Mesenchymal stem cell (in vitro differentiated cells and primary cell): Measurements from ENCODE around the gene ARHGEF7.

Experiments
- DNase-seq: peaks from one replicate; pipeline ENCODE4 v3.0.0-alpha.2; 2013
- H2AFZ ChIP-seq: one replicate; pipeline ENCODE4 v1.6.1; 2013; ENCODE audit warnings: low read depth, mild to moderate bottlenecking, control low read depth, inconsistent platforms, low read length, moderate library complexity
- H2AK5ac ChIP-seq: 2 replicates; pipeline ENCODE4 v1.6.1; 2013; ENCODE audit warnings: low read length, moderate library complexity, mild to moderate bottlenecking, inconsistent platforms; ENCODE audit not compliant: severe bottlenecking
- H2BK120ac ChIP-seq: one replicate; pipeline ENCODE4 v1.6.1; 2013; ENCODE audit warnings: low read depth, mild to moderate bottlenecking, inconsistent platforms, low read length, moderate library complexity
- H2BK12ac ChIP-seq, 2 experiments: one replicate each; pipeline ENCODE4 v1.6.1; 2013; ENCODE audit warnings: inconsistent platforms in 2 of 2, low read length in 2 of 2, mild to moderate bottlenecking in 2 of 2, moderate library complexity in 2 of 2, control low read depth in 1 of 2
- H2BK15ac ChIP-seq: one replicate; pipeline ENCODE4 v1.6.1; 2013; ENCODE audit warnings: mild to moderate bottlenecking, low read depth, inconsistent platforms; ENCODE audit not compliant: poor library complexity, severe bottlenecking
- H2BK5ac ChIP-seq: 2 replicates; pipeline ENCODE4 v1.6.1; 2013; ENCODE audit warnings: low read depth, mild to moderate bottlenecking, low read length, control low read depth, inconsistent platforms; ENCODE audit not compliant: poor library complexity, severe bottlenecking
- H3K14ac ChIP-seq, 2 experiments: one replicate each; pipeline ENCODE4 v1.6.1; 2013; ENCODE audit warnings: inconsistent platforms in 2 of 2, low read length in 2 of 2, control low read depth in 1 of 2, mild to moderate bottlenecking in 1 of 2, moderate library complexity in 1 of 2
- H3K18ac ChIP-seq, 2 experiments: one replicate each; pipeline ENCODE4 v1.6.1; 2013; ENCODE audit warnings: inconsistent platforms in 2 of 2, low read length in 2 of 2, control low read depth in 1 of 2, low read depth in 1 of 2, mild to moderate bottlenecking in 1 of 2
- H3K23ac ChIP-seq, 2 experiments: one replicate each; pipeline ENCODE4 v1.6.1; 2013; ENCODE audit warnings: inconsistent platforms in 2 of 2, low read length in 2 of 2, mild to moderate bottlenecking in 2 of 2, moderate library complexity in 2 of 2, control low read depth in 1 of 2
- H3K27ac ChIP-seq: 2 replicates; pipeline ENCODE4 v1.5.1; 2013; ENCODE audit warnings: mild to moderate bottlenecking, moderate library complexity, low read length, control low read depth, inconsistent platforms; ENCODE audit not compliant: poor library complexity, severe bottlenecking
- H3K27me3 ChIP-seq, 2 experiments: 2 replicates each; pipeline versions ENCODE4 v1.6.1 to v1.7.0; 2013; ENCODE audit warnings: low read length in 2 of 2, mild to moderate bottlenecking in 2 of 2, moderate library complexity in 2 of 2, control low read depth in 1 of 2, inconsistent platforms in 1 of 2; ENCODE audit not compliant: control insufficient read depth in 1 of 2, insufficient read depth in 1 of 2
- H3K36me3 ChIP-seq, 2 experiments: 2 replicates each; pipeline versions ENCODE4 v1.6.1 to v1.7.0; 2013; ENCODE audit warnings: low read length in 2 of 2, control low read depth in 1 of 2, inconsistent platforms in 1 of 2, low read depth in 1 of 2, mild to moderate bottlenecking in 1 of 2; ENCODE audit not compliant: insufficient read depth in 2 of 2, control insufficient read depth in 1 of 2
- H3K4ac ChIP-seq, 2 experiments: one replicate each; pipeline ENCODE4 v1.6.1; 2013; ENCODE audit warnings: inconsistent platforms in 2 of 2, low read length in 2 of 2, mild to moderate bottlenecking in 2 of 2, moderate library complexity in 2 of 2, control low read depth in 1 of 2, low read depth in 1 of 2
- H3K4me1 ChIP-seq: 2 replicates; pipeline ENCODE4 v1.6.1; 2013; ENCODE audit warnings: low read depth, low read length, control low read depth; ENCODE audit not compliant: control insufficient read depth, insufficient read depth
- H3K4me2 ChIP-seq: 2 replicates; pipeline ENCODE4 v1.6.1; 2013; ENCODE audit warnings: low read length, mild to moderate bottlenecking, inconsistent platforms; ENCODE audit not compliant: poor library complexity, severe bottlenecking
- H3K4me3 ChIP-seq, 2 experiments: 2 replicates each; pipeline versions ENCODE4 v1.5.1 to v1.7.0; 2013; ENCODE audit warnings: low read length in 2 of 2, mild to moderate bottlenecking in 2 of 2, control low read depth in 1 of 2, low read depth in 1 of 2; ENCODE audit not compliant: insufficient read depth in 1 of 2
- H3K79me1 ChIP-seq: replicated peaks from 2 replicates; pipeline ENCODE4 v1.6.1; 2013; ENCODE audit warnings: mild to moderate bottlenecking, control low read depth, low read length, inconsistent platforms; ENCODE audit not compliant: poor library complexity, severe bottlenecking
- H3K9ac ChIP-seq: 2 replicates; pipeline ENCODE4 v1.7.0; 2013; ENCODE audit warnings: mild to moderate bottlenecking, low read length, moderate library complexity
- H3K9me3 ChIP-seq: 2 replicates; pipeline ENCODE4 v1.7.0; 2013; ENCODE audit warnings: mild to moderate bottlenecking, low read length; ENCODE audit not compliant: control insufficient read depth
- H4K8ac ChIP-seq: one replicate; pipeline ENCODE4 v1.6.1; 2013; ENCODE audit warnings: inconsistent platforms, mild to moderate bottlenecking, low read length, moderate library complexity
- H4K91ac ChIP-seq: one replicate; pipeline ENCODE4 v1.6.1; 2013; ENCODE audit warnings: mild to moderate bottlenecking, low read length, inconsistent platforms
- WGBS: methylation state at CpG from one replicate; pipeline ENCODE4 v1.1.7; 2013; ENCODE audit warnings: mixed read lengths; 5-methylcytosine and 5-hydroxymethylcytosine counted together

The ARHGEF7 gene

GRCh38 chr13:111286749-111287148, 171.6 kb downstream of the ARHGEF7 start:
- no peak overlapping the region for H4K8ac ChIP-seq
- H2BK15ac ChIP-seq = no peak overlapping the region
- no peak overlapping the region for H4K91ac ChIP-seq
- WGBS = 98% methylated on average over 7 of the region's 7 CpGs
- H3K27me3 ChIP-seq = no peaks in the 10 kb centered on the region
- no peak overlapping the region for H3K4ac ChIP-seq
- DNase-seq = no peak
- no peak overlapping the region for H2BK120ac ChIP-seq
- no peak overlapping the region for H2AFZ ChIP-seq
- no peak overlapping the region for H3K4me2 ChIP-seq
- H2AK5ac ChIP-seq = no peak overlapping the region
- H3K4me3 ChIP-seq = no peak overlapping the region
- no peak overlapping the region for H2BK12ac ChIP-seq
- H3K23ac ChIP-seq = no peak overlapping the region
- H3K4me1 ChIP-seq = peaks cover 6% of the 10 kb centered on the region
- no peak overlapping the region for H3K27ac ChIP-seq
- peaks cover 60 to 95% of the 10 kb centered on the region in 2 experiments for H3K36me3 ChIP-seq
- H2BK5ac ChIP-seq = no peak overlapping the region
- H3K18ac ChIP-seq = no peak overlapping the region
- no peak overlapping the region for H3K9ac ChIP-seq
- H3K14ac ChIP-seq = no peak overlapping the region
- H3K9me3 ChIP-seq = no peaks in the 10 kb centered on the region
- peaks cover 54% of the 10 kb centered on the region for H3K79me1 ChIP-seq

- DNase-seq = no peak
- peaks cover 64 to 96% of the 10 kb centered on the region in 2 experiments for H3K36me3 ChIP-seq
- H2BK120ac ChIP-seq = no peak overlapping the region
- H3K4me3 ChIP-seq = no peak overlapping the region
- H3K27ac ChIP-seq = no peak overlapping the region
- no peak overlapping the region for H2AFZ ChIP-seq
- H3K4ac ChIP-seq = no peak overlapping the region
- H3K9me3 ChIP-seq = no peaks in the 10 kb centered on the region
- H4K8ac ChIP-seq = no peak overlapping the region
- no peaks in the 10 kb centered on the region for H3K27me3 ChIP-seq
- no peak overlapping the region for H3K23ac ChIP-seq
- no peak overlapping the region for H3K4me2 ChIP-seq
- H2BK15ac ChIP-seq = no peak overlapping the region
- no peak overlapping the region for H3K14ac ChIP-seq
- H3K4me1 ChIP-seq = peaks cover 4% of the 10 kb centered on the region
- no peak overlapping the region for H2BK12ac ChIP-seq
- no peak overlapping the region for H4K91ac ChIP-seq
- H3K18ac ChIP-seq = no peak overlapping the region
- no peak overlapping the region for H2BK5ac ChIP-seq
- 100% methylated on average over 8 of the region's 8 CpGs for WGBS
- H2AK5ac ChIP-seq = no peak overlapping the region
- peaks cover 57% of the 10 kb centered on the region for H3K79me1 ChIP-seq
- no peak overlapping the region for H3K9ac ChIP-seq
Observed at GRCh38 chr13:111287201-111287600, 172.1 kb downstream of the ARHGEF7 start.

- no peak overlapping the region for H3K27ac ChIP-seq
- DNase-seq = no peak
- H2AFZ ChIP-seq = no peak overlapping the region
- H2BK15ac ChIP-seq = no peak overlapping the region
- H4K8ac ChIP-seq = no peak overlapping the region
- H2BK120ac ChIP-seq = no peak overlapping the region
- no peaks in the 10 kb centered on the region for H3K27me3 ChIP-seq
- no peak overlapping the region for H2BK5ac ChIP-seq
- peaks cover 54% of the 10 kb centered on the region for H3K79me1 ChIP-seq
- no peak overlapping the region for H3K23ac ChIP-seq
- no peak overlapping the region for H3K4ac ChIP-seq
- H3K4me2 ChIP-seq = no peak overlapping the region
- H3K9ac ChIP-seq = no peak overlapping the region
- no peak overlapping the region for H4K91ac ChIP-seq
- H2AK5ac ChIP-seq = no peak overlapping the region
- 97% methylated on average over 7 of the region's 7 CpGs for WGBS
- no peak overlapping the region for H3K14ac ChIP-seq
- peaks cover 64 to 98% of the 10 kb centered on the region in 2 experiments for H3K36me3 ChIP-seq
- H3K9me3 ChIP-seq = no peaks in the 10 kb centered on the region
- peaks cover 3% of the 10 kb centered on the region for H3K4me1 ChIP-seq
- no peak overlapping the region for H2BK12ac ChIP-seq
- no peak overlapping the region for H3K18ac ChIP-seq
- no peak overlapping the region for H3K4me3 ChIP-seq
Observed at GRCh38 chr13:111288276-111288675, 173.2 kb downstream of the ARHGEF7 start.

GRCh38 chr13:111289251-111289650, 174.1 kb downstream of the ARHGEF7 start:
- H3K9ac ChIP-seq = no peak overlapping the region
- H3K14ac ChIP-seq = no peak overlapping the region
- no peak overlapping the region for H3K27ac ChIP-seq
- H4K8ac ChIP-seq = no peak overlapping the region
- H3K36me3 ChIP-seq = peaks cover 65 to 98% of the 10 kb centered on the region in 2 experiments
- no peaks in the 10 kb centered on the region for H3K27me3 ChIP-seq
- no peak overlapping the region for H2AK5ac ChIP-seq
- no peak overlapping the region for H3K4me2 ChIP-seq
- DNase-seq = no peak
- peaks cover 53% of the 10 kb centered on the region for H3K79me1 ChIP-seq
- H2BK5ac ChIP-seq = no peak overlapping the region
- no peak overlapping the region for H2AFZ ChIP-seq
- no peak overlapping the region for H3K4me3 ChIP-seq
- H2BK120ac ChIP-seq = no peak overlapping the region
- H2BK12ac ChIP-seq = no peak overlapping the region
- no peaks in the 10 kb centered on the region for H3K9me3 ChIP-seq
- no peak overlapping the region for H4K91ac ChIP-seq
- no peak overlapping the region for H3K18ac ChIP-seq
- no peak overlapping the region for H3K23ac ChIP-seq
- no peak overlapping the region for H3K4ac ChIP-seq
- 97% methylated on average over 11 of the region's 11 CpGs for WGBS
- no peak overlapping the region for H2BK15ac ChIP-seq
- H3K4me1 ChIP-seq = peaks cover 3% of the 10 kb centered on the region
